ENCODE measurements around the gene OPHN1. TPM values are rescaled to one million over a fixed set of nuclear protein-coding genes. Genes with fewer than 3 reads are reported as not detected.
A peak's percentile ranks its signal among the peaks of the same experiment; 100 is the strongest.

Gene OPHN1
- total and polyA plus RNA-seq, 2 of the 13 experiments (the other 11 are each of a cell fraction or from before 2014, with no cell fraction given): 1.6 to 1.7 TPM

- TF ChIP-seq ZNF280D (CRISPR knock-in tag; IDR thresholded peaks at IDR 0.05) (no peak), CSRNP1 (CRISPR knock-in tag; IDR thresholded peaks at IDR 0.05) (no peak), EP300 (IDR thresholded peaks at IDR 0.05; ENCODE audit: low read depth in 2 of 2, low read length in 2 of 2) (no peak), EP300 (CRISPR knock-in tag; IDR thresholded peaks at IDR 0.05; ENCODE audit: borderline replicate concordance) (no peak), SIX1 (CRISPR knock-in tag; IDR thresholded peaks at IDR 0.05; ENCODE audit: borderline replicate concordance) (no peak), GLMP (CRISPR knock-in tag; IDR thresholded peaks at IDR 0.05; ENCODE audit: borderline replicate concordance) (no peak), NFIB (CRISPR knock-in tag; IDR thresholded peaks at IDR 0.05; ENCODE audit: borderline replicate concordance) (no peak), SRF (IDR thresholded peaks at IDR 0.05; ENCODE audit: low read depth, low read length) (peak; percentile 65; the same call in 1 of the 2 replicates), FOSL1 (CRISPR knock-in tag; IDR thresholded peaks at IDR 0.05; ENCODE audit: borderline replicate concordance) (no peak)
Observed at GRCh38 chrX:68183612-68184214, 249.6 kb downstream of the OPHN1 start (continued).

All from HepG2 (cell line).